NCI-H460 (cell line): Measurements from ENCODE around the gene TBX15. TPM values are rescaled to one million over a fixed set of nuclear protein-coding genes. Genes with fewer than 3 reads are reported as not detected.

Experiments
- DNase-seq: peaks from one replicate; pipeline ENCODE4 v3.0.0-alpha.2; 2016; ENCODE audit warnings: low read depth; ENCODE audit errors: extremely low read depth
- total RNA-seq: library from RNA; depleted of rRNA; stranded (reverse); fragments of >200 nt; shearing (Covaris generic); gene quantifications from 2 replicates; pipeline ENCODE4 v1.2.3, GENCODE V29; 2014

TBX15 gene
- total RNA-seq, 1 experiment from 2014 or later: not detected

GRCh38 chr1:119002028-119002686, 14.0 kb upstream of the TBX15 start:
- DNase-seq: peak; percentile 1

- DNase-seq: no peak
Measured at GRCh38 chr1:119001181-119002027, 13.3 kb upstream of the TBX15 start.

- DNase-seq: no peak
Measured at GRCh38 chr1:119000371-119001180, 12.4 kb upstream of the TBX15 start.

- no peak for DNase-seq
Measured at GRCh38 chr1:118999348-119000071, 11.4 kb upstream of the TBX15 start.

- DNase-seq: no peak
Measured at GRCh38 chr1:118998171-118998570, 10.0 kb upstream of the TBX15 start.

GRCh38 chr1:118997225-118997624, 9.1 kb upstream of the TBX15 start:
- DNase-seq: no peak

GRCh38 chr1:118995312-118996016, 7.3 kb upstream of the TBX15 start:
- no peak for DNase-seq

GRCh38 chr1:118993700-118994026, 5.5 kb upstream of the TBX15 start:
- DNase-seq: no peak

GRCh38 chr1:118992868-118993699, 4.9 kb upstream of the TBX15 start:
- no peak for DNase-seq

GRCh38 chr1:118992237-118992825, 4.2 kb upstream of the TBX15 start:
- no peak for DNase-seq

- no peak for DNase-seq
Measured at GRCh38 chr1:118991448-118991847, 3.3 kb upstream of the TBX15 start.

GRCh38 chr1:118990513-118991152, 2.5 kb upstream of the TBX15 start:
- no peak for DNase-seq

GRCh38 chr1:118989878-118990378, 1.8 kb upstream of the TBX15 start:
- DNase-seq: no peak

GRCh38 chr1:118989006-118989815, 1.1 kb upstream of the TBX15 start:
- DNase-seq: no peak

GRCh38 chr1:118987468-118988185, 516 bp downstream of the TBX15 start:
- no peak for DNase-seq

- no peak for DNase-seq
Measured at GRCh38 chr1:118986555-118987467, 1.3 kb downstream of the TBX15 start.
